Neutrophil (primary cell): ENCODE data around the gene TEAD3.

Experiments used
- H3K27ac ChIP-seq: fragments of 200-600 bp; sonication (generic); 2 replicates; pipeline ENCODE4 v1.5.1; 2016; ENCODE audit warnings: mild to moderate bottlenecking, moderate library complexity
- H3K27me3 ChIP-seq: fragments of 200-600 bp; sonication (generic); 2 replicates; pipeline ENCODE4 v1.6.0; 2016; ENCODE audit warnings: mild to moderate bottlenecking
- H3K36me3 ChIP-seq: fragments of 200-600 bp; sonication (generic); 2 replicates; pipeline ENCODE4 v1.5.1; 2017
- H3K4me1 ChIP-seq, 2 experiments: fragments of 200-600 bp in 1 of 2; sonication (generic) in 1 of 2; 1 replicate in 1 of 2; 2 replicates in 1 of 2; pipeline versions ENCODE4 v1.5.1 to v1.6.1; 2013 to 2016; ENCODE audit warnings: low read depth in 1 of 2, low read length in 1 of 2, mild to moderate bottlenecking in 1 of 2, moderate library complexity in 1 of 2; ENCODE audit not compliant: control insufficient read depth in 1 of 2, insufficient read depth in 1 of 2
- H3K4me3 ChIP-seq, 2 experiments: fragments of 200-600 bp in 1 of 2; sonication (generic) in 1 of 2; 1 replicate in 1 of 2; 2 replicates in 1 of 2; pipeline ENCODE4 v1.5.1; 2013 to 2016; ENCODE audit warnings: low read depth in 1 of 2, low read length in 1 of 2, mild to moderate bottlenecking in 1 of 2, moderate library complexity in 1 of 2
- H3K9me3 ChIP-seq: fragments of 200-600 bp; sonication (generic); 2 replicates; pipeline ENCODE4 v1.5.1; 2016
- CTCF ChIP-seq: fragments of 200-600 bp; sonication (generic); IDR thresholded peaks from 2 replicates; pipeline ENCODE4 v1.5.1; 2016; ENCODE audit warnings: antibody characterized with exemption

Gene TEAD3

GRCh38 chr6:35508542-35508941 lies 11.7 kb upstream of the TEAD3 start:
- peaks cover 99% of the 10 kb centered on the region for H3K27me3 ChIP-seq
- no peaks in the 10 kb centered on the region for H3K36me3 ChIP-seq
- H3K27ac ChIP-seq, result no peak overlapping the region
- no peaks in the 10 kb centered on the region for H3K4me1 ChIP-seq
- H3K9me3 ChIP-seq, result no peaks in the 10 kb centered on the region
- TF ChIP-seq CTCF, result no peak
- H3K4me3 ChIP-seq, result no peak overlapping the region

GRCh38 chr6:35508027-35508426 lies 11.1 kb upstream of the TEAD3 start:
- Histone ChIP-seq H3K4me1 (no peaks in the 10 kb centered on the region), H3K27me3 (peaks cover 99% of the 10 kb centered on the region), H3K36me3 (no peaks in the 10 kb centered on the region), H3K27ac (no peak overlapping the region), H3K9me3 (no peaks in the 10 kb centered on the region), H3K4me3 (no peak overlapping the region)
- TF ChIP-seq CTCF, result no peak

GRCh38 chr6:35507221-35507620 lies 10.3 kb upstream of the TEAD3 start:
- H3K36me3 ChIP-seq, result no peaks in the 10 kb centered on the region
- H3K9me3 ChIP-seq, result no peaks in the 10 kb centered on the region
- TF ChIP-seq CTCF, result no peak
- H3K4me3 ChIP-seq, result no peak overlapping the region
- H3K27ac ChIP-seq, result no peak overlapping the region
- H3K27me3 ChIP-seq, result peaks cover 99% of the 10 kb centered on the region
- H3K4me1 ChIP-seq, result no peaks in the 10 kb centered on the region

GRCh38 chr6:35506536-35506935 lies 9.7 kb upstream of the TEAD3 start:
- H3K9me3 ChIP-seq, result no peaks in the 10 kb centered on the region
- H3K27me3 ChIP-seq, result peaks cover 99% of the 10 kb centered on the region
- no peaks in the 10 kb centered on the region for H3K36me3 ChIP-seq
- TF ChIP-seq CTCF, result no peak
- H3K4me3 ChIP-seq, result no peak overlapping the region
- H3K4me1 ChIP-seq, result no peaks in the 10 kb centered on the region
- H3K27ac ChIP-seq, result no peak overlapping the region

- TF ChIP-seq CTCF, result no peak
- no peaks in the 10 kb centered on the region for H3K4me1 ChIP-seq
- no peaks in the 10 kb centered on the region for H3K36me3 ChIP-seq
- H3K27me3 ChIP-seq, result peaks cover 99% of the 10 kb centered on the region
- no peaks in the 10 kb centered on the region for H3K9me3 ChIP-seq
- no peak overlapping the region for H3K27ac ChIP-seq
- H3K4me3 ChIP-seq, result no peak overlapping the region
Measured at GRCh38 chr6:35505999-35506412, 9.1 kb upstream of the TEAD3 start.

- Histone ChIP-seq H3K27ac (no peak overlapping the region), H3K36me3 (no peaks in the 10 kb centered on the region), H3K4me1 (no peaks in the 10 kb centered on the region), H3K4me3 (no peak overlapping the region), H3K27me3 (peaks cover 99% of the 10 kb centered on the region), H3K9me3 (no peaks in the 10 kb centered on the region)
- TF ChIP-seq CTCF, result no peak
Measured at GRCh38 chr6:35503534-35503933, 6.7 kb upstream of the TEAD3 start.
